VCaP (cell line): ENCODE results near the gene GLMN.
"Not testable (repeated sequence)": the region's sequence is repeated elsewhere in the genome, so short reads cannot be mapped to it uniquely, and the experiment has no call there.

ENCODE experiments used
- H3K27ac ChIP-seq: fragments of 450-650 bp; 2 replicates; pipeline ENCODE4 v1.5.1; 2017
- CTCF ChIP-seq: fragments of 450-650 bp; conservative IDR thresholded peaks from 2 replicates; pipeline ENCODE4 v1.5.1; 2017; ENCODE audit warnings: mild to moderate bottlenecking, moderate library complexity

GLMN gene

GRCh38 chr1:92277105-92277723, 21.6 kb downstream of the GLMN start:
- TF ChIP-seq CTCF: no peak
- H3K27ac ChIP-seq: no peak overlapping the region

- H3K27ac ChIP-seq: no peak overlapping the region
- TF ChIP-seq CTCF: no peak
Observed at GRCh38 chr1:92276082-92276481, 22.7 kb downstream of the GLMN start.

GRCh38 chr1:92274939-92275338, 23.8 kb downstream of the GLMN start:
- no peak overlapping the region for H3K27ac ChIP-seq
- no peak for TF ChIP-seq CTCF

- H3K27ac ChIP-seq: no peak overlapping the region
- TF ChIP-seq CTCF: no peak
Observed at GRCh38 chr1:92273039-92273438, 25.7 kb downstream of the GLMN start.

- no peak overlapping the region for H3K27ac ChIP-seq
- no peak for TF ChIP-seq CTCF
Observed at GRCh38 chr1:92262516-92262915, 36.3 kb downstream of the GLMN start.

GRCh38 chr1:92259350-92259749, 39.4 kb downstream of the GLMN start:
- H3K27ac ChIP-seq: no peak overlapping the region
- no peak for TF ChIP-seq CTCF

GRCh38 chr1:92254714-92255113, 44.1 kb downstream of the GLMN start:
- not testable (repeated sequence) for H3K27ac ChIP-seq

GRCh38 chr1:92244376-92244775, 54.4 kb downstream of the GLMN start:
- TF ChIP-seq CTCF: no peak
- H3K27ac ChIP-seq: no peak overlapping the region
